GM19468 (cell line): ENCODE measurements around the gene PPP2R2D.
A peak's percentile ranks its signal among the peaks of the same experiment; 100 is the strongest.

Source experiments
- ATAC-seq: cut with Tn5 transposase; IDR thresholded peaks from one replicate; pipeline ENCODE4 v1.9.1; 2021; ENCODE audit warnings: mild to moderate bottlenecking, moderate library complexity, moderate number of reproducible peaks; ENCODE audit not compliant: unreplicated experiment; ENCODE audit errors: extremely low read depth

The PPP2R2D gene

GRCh38 chr10:131885391-131886165 is 15.2 kb upstream of the PPP2R2D start:
- ATAC-seq: peak; percentile 94

- no peak for ATAC-seq
Observed at GRCh38 chr10:131886237-131886636, 14.6 kb upstream of the PPP2R2D start.

- ATAC-seq: no peak
Observed at GRCh38 chr10:131888186-131888604, 12.6 kb upstream of the PPP2R2D start.

- no peak for ATAC-seq
Observed at GRCh38 chr10:131889755-131890154, 11.1 kb upstream of the PPP2R2D start.

GRCh38 chr10:131890276-131891195 is 10.3 kb upstream of the PPP2R2D start:
- ATAC-seq: no peak

- ATAC-seq: no peak
Observed at GRCh38 chr10:131891196-131891928, 9.4 kb upstream of the PPP2R2D start.

- ATAC-seq: no peak
Observed at GRCh38 chr10:131891929-131892805, 8.6 kb upstream of the PPP2R2D start.

GRCh38 chr10:131892806-131893675 is 7.8 kb upstream of the PPP2R2D start:
- ATAC-seq: no peak

- no peak for ATAC-seq
Observed at GRCh38 chr10:131895116-131895515, 5.7 kb upstream of the PPP2R2D start.

GRCh38 chr10:131896403-131896802 is 4.4 kb upstream of the PPP2R2D start:
- no peak for ATAC-seq

GRCh38 chr10:131897297-131897899 is 3.4 kb upstream of the PPP2R2D start:
- no peak for ATAC-seq

- no peak for ATAC-seq
Observed at GRCh38 chr10:131898061-131898460, 2.7 kb upstream of the PPP2R2D start.

GRCh38 chr10:131898713-131899112 is 2.1 kb upstream of the PPP2R2D start:
- ATAC-seq: no peak

GRCh38 chr10:131899116-131899690 is 1.6 kb upstream of the PPP2R2D start:
- ATAC-seq: no peak

GRCh38 chr10:131899695-131900349 is 986 bp upstream of the PPP2R2D start:
- ATAC-seq: no peak

- ATAC-seq: no peak
Observed at GRCh38 chr10:131901181-131901829, 497 bp downstream of the PPP2R2D start.

- ATAC-seq: no peak
Observed at GRCh38 chr10:131902211-131902610, 1.4 kb downstream of the PPP2R2D start.
